K562 (cell line): ENCODE data around the gene IRF2BP2. TPM values are rescaled to one million over a fixed set of nuclear protein-coding genes. Genes with fewer than 3 reads are reported as not detected.

ENCODE experiments used
- C11orf30 ChIP-seq: fragments of 450-650 bp; IDR thresholded peaks from 2 replicates; pipeline ENCODE4 v1.6.1; 2016; ENCODE audit warnings: low read depth, mild to moderate bottlenecking
- FOSL1 ChIP-seq: fragments of 200-800 bp; sonication (Bioruptor generic); conservative IDR thresholded peaks from 2 replicates; pipeline ENCODE4 v1.6.1; 2016; ENCODE audit warnings: missing genetic modification characterization, missing compliant biosample characterization
- JUN ChIP-seq, 2 experiments: sonication (generic) in 1 of 2; formaldehyde crosslinking in 1 of 2; IDR thresholded peaks; 2 replicates each; pipeline versions ENCODE4 v1.6.1 to v1.8.0; 2012 to 2022; ENCODE audit warnings: borderline replicate concordance in 2 of 2, mild to moderate bottlenecking in 2 of 2, improper control_type of control experiment in 1 of 2, low read depth in 1 of 2, low read length in 1 of 2, missing genetic modification reagents in 1 of 2
- KDM2B ChIP-seq: fragments of 250-450 bp; sonication (Bioruptor Pico); IDR thresholded peaks from 2 replicates; pipeline ENCODE4 v1.8.0; 2021; ENCODE audit warnings: mild to moderate bottlenecking, moderate library complexity
- MECOM ChIP-seq: fragments of 250-450 bp; sonication (Bioruptor Pico); IDR thresholded peaks from 2 replicates; pipeline ENCODE4 v1.8.0; 2022; ENCODE audit warnings: inconsistent platforms
- MIER1 ChIP-seq: fragments of 450-650 bp; IDR thresholded peaks from 2 replicates; pipeline ENCODE4 v1.6.1; 2016; ENCODE audit warnings: antibody characterized with exemption, mild to moderate bottlenecking, low read depth
- NUFIP1 ChIP-seq: fragments of 450-650 bp; IDR thresholded peaks from 2 replicates; pipeline ENCODE4 v1.6.1; 2018; ENCODE audit not compliant: partially characterized antibody
- PHTF2 ChIP-seq: fragments of 250-450 bp; sonication (Bioruptor Pico); IDR thresholded peaks from 2 replicates; pipeline ENCODE4 v1.5.0; 2021; ENCODE audit warnings: mild to moderate bottlenecking
- TBL1XR1 ChIP-seq, 2 experiments: IDR thresholded peaks; 2 replicates each; pipeline ENCODE4 v1.6.1; 2012; ENCODE audit warnings: improper control_type of control experiment in 2 of 2, low read length in 2 of 2, mild to moderate bottlenecking in 1 of 2
- TOE1 ChIP-seq, 2 experiments: fragments of 450-650 bp in 1 of 2; sonication (generic) in 1 of 2; formaldehyde crosslinking in 1 of 2; IDR thresholded peaks; 2 replicates each; pipeline versions ENCODE4 v1.7.1 to v1.8.0; 2016 to 2022; ENCODE audit warnings: borderline replicate concordance in 2 of 2, mild to moderate bottlenecking in 2 of 2, antibody characterized with exemption in 1 of 2, inconsistent platforms in 1 of 2, low read depth in 1 of 2, missing genetic modification reagents in 1 of 2, moderate library complexity in 1 of 2
- ZC3H4 ChIP-seq: sonication (generic); formaldehyde crosslinking; IDR thresholded peaks from 2 replicates; pipeline ENCODE4 v1.9.0; 2021; ENCODE audit warnings: missing genetic modification reagents, borderline replicate concordance
- ZNF134 ChIP-seq: fragments of 250-450 bp; sonication (Bioruptor Pico); conservative IDR thresholded peaks from 2 replicates; pipeline ENCODE4 v1.4.0; 2020
- ZNF143 ChIP-seq: sonication (generic); formaldehyde crosslinking; IDR thresholded peaks from 2 replicates; pipeline ENCODE4 v1.9.0; 2022; ENCODE audit warnings: mild to moderate bottlenecking, missing genetic modification reagents
- ZNF395 ChIP-seq: fragments of 200-800 bp; sonication (Bioruptor generic); IDR thresholded peaks from 2 replicates; pipeline ENCODE4 v1.6.1; 2017; ENCODE audit warnings: missing genetic modification characterization, missing compliant biosample characterization
- ZNF444 ChIP-seq: fragments of 250-450 bp; sonication (Bioruptor Pico); IDR thresholded peaks from 2 replicates; pipeline ENCODE4 v1.4.0; 2020; ENCODE audit warnings: mild to moderate bottlenecking, moderate library complexity
- ZNF551 ChIP-seq: fragments of 250-450 bp; sonication (Bioruptor Pico); IDR thresholded peaks from 2 replicates; pipeline ENCODE4 v1.5.0; 2021; ENCODE audit warnings: mild to moderate bottlenecking, moderate library complexity
- ZNF707 ChIP-seq: fragments of 250-450 bp; sonication (Bioruptor Pico); conservative IDR thresholded peaks from 2 replicates; pipeline ENCODE4 v1.8.0; 2022; ENCODE audit warnings: inconsistent platforms, mild to moderate bottlenecking, moderate library complexity
- polyA plus RNA-seq, 8 experiments: library from polyadenylated mRNA; depleted of rRNA in 4 of 8; stranded (reverse) in 5 of 8; unstranded in 3 of 8; fragments of >200 nt; fragmentation: Nextera tagmentation in 2 of 8; fragmentation: Illumina TruSeq in 1 of 8; extraction: Ambion mirVana in 2 of 8; extraction: Trizol in 1 of 8; gene quantifications; 2 replicates each; pipeline versions ENCODE4 v1.2.1 to v1.2.3, GENCODE V29; 2011 to 2014; ENCODE audit warnings: inconsistent platforms in 1 of 8, missing spikeins in 1 of 8
- total RNA-seq, 7 experiments: library from RNA; depleted of rRNA in 6 of 7; stranded (reverse); fragments of >200 nt in 6 of 7; fragmentation: Illumina TruSeq in 2 of 7; extraction: Trizol in 2 of 7; gene quantifications; 2 replicates each; pipeline versions ENCODE4 v1.2.1 to v1.2.3, GENCODE V29; 2011 to 2021; ENCODE audit warnings: low replicate concordance in 1 of 7
- TF ChIP-seq, protein P1 (sequence below): fragments of 250-450 bp; sonication (Bioruptor Pico); IDR thresholded peaks from 2 replicates; pipeline ENCODE4 v1.8.0; 2021; ENCODE audit warnings: moderate library complexity, mild to moderate bottlenecking, inconsistent platforms
- TF ChIP-seq, protein P2 (sequence below): sonication (generic); formaldehyde crosslinking; IDR thresholded peaks from 2 replicates; pipeline ENCODE4 v1.8.0; 2022; ENCODE audit warnings: missing genetic modification reagents, mild to moderate bottlenecking, moderate library complexity, borderline replicate concordance
- TF ChIP-seq, protein P3 (sequence below), 3 experiments: fragments of 200-800 bp in 1 of 3; fragments of 250-450 bp in 1 of 3; fragments of 450-650 bp in 1 of 3; sonication (Bioruptor Pico) in 1 of 3; sonication (Bioruptor generic) in 1 of 3; formaldehyde crosslinking in 1 of 3; IDR thresholded peaks; 2 replicates each; pipeline versions ENCODE4 v1.6.1 to v1.8.0; 2016 to 2022; ENCODE audit warnings: mild to moderate bottlenecking in 2 of 3, missing genetic modification characterization in 2 of 3, missing compliant biosample characterization in 1 of 3, moderate library complexity in 1 of 3

Gene IRF2BP2
- total and polyA plus RNA-seq, 9 of the 15 experiments (the other 6 are each of a cell fraction or from before 2014, with no cell fraction given) = 7.7 to 68.6 (median 22.1) TPM

GRCh38 chr1:234608025-234608910 lies 1.7 kb downstream of the IRF2BP2 start (continued):
- no peak for TF ChIP-seq PHTF2 (CRISPR knock-in tag)
- TF ChIP-seq NUFIP1 = peak; percentile 62
- peak; percentile 95 for TF ChIP-seq JUN (IDR thresholded peaks at IDR 0.05; ENCODE audit: borderline replicate concordance, low read depth, low read length)
- no peak; the same call in 1 of the 2 replicates for TF ChIP-seq JUN (CRISPR knock-in tag; IDR thresholded peaks at IDR 0.05; ENCODE audit: borderline replicate concordance)
- TF ChIP-seq ZC3H4 = no peak; the same call in 1 of the 2 replicates
- TF ChIP-seq, protein P1, sequence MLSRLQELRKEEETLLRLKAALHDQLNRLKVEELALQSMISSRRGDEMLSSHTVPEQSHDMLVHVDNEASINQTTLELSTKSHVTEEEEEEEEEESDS (CRISPR knock-in tag) = no peak
- 0 out of 2 replicates have a peak, but pooled peaks have one; percentile 3 for TF ChIP-seq ZNF551 (CRISPR knock-in tag)
- 0 out of 2 replicates have a peak, but pooled peaks have one; percentile 20 for TF ChIP-seq ZNF444 (CRISPR knock-in tag)
- no peak for TF ChIP-seq MECOM (CRISPR knock-in tag)
- TF ChIP-seq FOSL1 (tag) = peak; percentile 96
- TF ChIP-seq, protein P2, sequence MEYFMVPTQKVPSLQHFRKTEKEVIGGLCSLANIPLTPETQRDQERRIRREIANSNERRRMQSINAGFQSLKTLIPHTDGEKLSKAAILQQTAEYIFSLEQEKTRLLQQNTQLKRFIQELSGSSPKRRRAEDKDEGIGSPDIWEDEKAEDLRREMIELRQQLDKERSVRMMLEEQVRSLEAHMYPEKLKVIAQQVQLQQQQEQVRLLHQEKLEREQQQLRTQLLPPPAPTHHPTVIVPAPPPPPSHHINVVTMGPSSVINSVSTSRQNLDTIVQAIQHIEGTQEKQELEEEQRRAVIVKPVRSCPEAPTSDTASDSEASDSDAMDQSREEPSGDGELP (CRISPR knock-in tag) = peak; percentile 77
- no peak for TF ChIP-seq MIER1
- TF ChIP-seq C11orf30 = peak; percentile 96
- TF ChIP-seq KDM2B (CRISPR knock-in tag) = no peak
- TF ChIP-seq ZNF134 = 0 out of 2 replicates have a peak, but pooled peaks have one; percentile 3
- TF ChIP-seq, protein P3, sequence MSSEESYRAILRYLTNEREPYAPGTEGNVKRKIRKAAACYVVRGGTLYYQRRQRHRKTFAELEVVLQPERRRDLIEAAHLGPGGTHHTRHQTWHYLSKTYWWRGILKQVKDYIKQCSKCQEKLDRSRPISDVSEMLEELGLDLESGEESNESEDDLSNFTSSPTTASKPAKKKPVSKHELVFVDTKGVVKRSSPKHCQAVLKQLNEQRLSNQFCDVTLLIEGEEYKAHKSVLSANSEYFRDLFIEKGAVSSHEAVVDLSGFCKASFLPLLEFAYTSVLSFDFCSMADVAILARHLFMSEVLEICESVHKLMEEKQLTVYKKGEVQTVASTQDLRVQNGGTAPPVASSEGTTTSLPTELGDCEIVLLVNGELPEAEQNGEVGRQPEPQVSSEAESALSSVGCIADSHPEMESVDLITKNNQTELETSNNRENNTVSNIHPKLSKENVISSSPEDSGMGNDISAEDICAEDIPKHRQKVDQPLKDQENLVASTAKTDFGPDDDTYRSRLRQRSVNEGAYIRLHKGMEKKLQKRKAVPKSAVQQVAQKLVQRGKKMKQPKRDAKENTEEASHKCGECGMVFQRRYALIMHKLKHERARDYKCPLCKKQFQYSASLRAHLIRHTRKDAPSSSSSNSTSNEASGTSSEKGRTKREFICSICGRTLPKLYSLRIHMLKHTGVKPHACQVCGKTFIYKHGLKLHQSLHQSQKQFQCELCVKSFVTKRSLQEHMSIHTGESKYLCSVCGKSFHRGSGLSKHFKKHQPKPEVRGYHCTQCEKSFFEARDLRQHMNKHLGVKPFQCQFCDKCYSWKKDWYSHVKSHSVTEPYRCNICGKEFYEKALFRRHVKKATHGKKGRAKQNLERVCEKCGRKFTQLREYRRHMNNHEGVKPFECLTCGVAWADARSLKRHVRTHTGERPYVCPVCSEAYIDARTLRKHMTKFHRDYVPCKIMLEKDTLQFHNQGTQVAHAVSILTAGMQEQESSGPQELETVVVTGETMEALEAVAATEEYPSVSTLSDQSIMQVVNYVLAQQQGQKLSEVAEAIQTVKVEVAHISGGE (CRISPR knock-in tag; IDR thresholded peaks at IDR 0.05) = peak in 1 of 3 experiments; percentile 66; a peak in 2 of 6 replicates
- no peak for TF ChIP-seq ZNF143 (CRISPR knock-in tag)
- peak; percentile 76 for TF ChIP-seq ZNF707 (CRISPR knock-in tag)
- TF ChIP-seq TOE1 (IDR thresholded peaks at IDR 0.05; ENCODE audit: borderline replicate concordance) = peak; percentile 82
- no peak; the same call in 1 of the 2 replicates for TF ChIP-seq TOE1 (CRISPR knock-in tag; IDR thresholded peaks at IDR 0.05; ENCODE audit: borderline replicate concordance, low read depth)
- TF ChIP-seq ZNF395 = peak; percentile 31; the same call in 1 of the 2 replicates
- no peak for TF ChIP-seq TBL1XR1 (IDR thresholded peaks at IDR 0.05; ENCODE audit: low read length in 2 of 2)
